PC-3 (cell line): Measurements from ENCODE around the gene MVK. TPM values are rescaled to one million over a fixed set of nuclear protein-coding genes. Genes with fewer than 3 reads are reported as not detected.

ENCODE experiments used
- ATAC-seq: fragments of 200-7000 bp; cut with Tn5 transposase; 2 replicates; pipeline ENCODE4 v1.9.1; 2020; ENCODE audit warnings: mild to moderate bottlenecking, moderate library complexity
- BruUV-seq: library from RNA; stranded (reverse); fragments of 400-500 nt; replicated peaks from 2 replicates; lab custom pipeline; 2021; lab: Mats Ljungman, UMichigan
- CTCF ChIA-PET: fragments of 300-600 bp; sonication (Branson Sonifier 250); formaldehyde crosslinking; loops from one replicate; lab custom pipeline; 2022; ENCODE audit warnings: antibody characterized with exemption; lab: Charles Lee
- POLR2A ChIA-PET: fragments of 300-600 bp; sonication (Branson Sonifier 250); formaldehyde crosslinking; loops from one replicate; lab custom pipeline; 2022; ENCODE audit warnings: antibody characterized with exemption; ENCODE audit not compliant: unreplicated experiment; lab: Charles Lee
- DNase-seq: peaks from one replicate; pipeline ENCODE4 v3.0.0-alpha.2; 2015
- H2AFZ ChIP-seq: fragments of 300-600 bp; sonication (generic); 2 replicates; pipeline ENCODE4 v1.6.0; 2016; ENCODE audit warnings: antibody characterized with exemption, low read length
- H3F3A ChIP-seq: fragments of 300-600 bp; sonication (generic); one replicate; pipeline ENCODE4 v1.6.0; 2017; ENCODE audit warnings: antibody characterized with exemption, low read length, control low read depth, mild to moderate bottlenecking; ENCODE audit not compliant: unreplicated experiment
- H3K27ac ChIP-seq: fragments of 300-600 bp; sonication (generic); 2 replicates; pipeline ENCODE4 v1.5.1; 2016; ENCODE audit warnings: mild to moderate bottlenecking, low read length
- H3K27me3 ChIP-seq: fragments of 300-600 bp; sonication (generic); 2 replicates; pipeline ENCODE4 v1.6.1; 2016; ENCODE audit warnings: low read length, mixed read lengths
- H3K36me3 ChIP-seq: fragments of 300-600 bp; sonication (generic); 2 replicates; pipeline ENCODE4 v1.6.1; 2016; ENCODE audit warnings: low read depth, mixed run types, low read length, mixed read lengths
- H3K4me1 ChIP-seq: fragments of 300-600 bp; sonication (generic); 2 replicates; pipeline ENCODE4 v1.5.1; 2016; ENCODE audit warnings: low read length; ENCODE audit not compliant: insufficient read depth
- H3K4me2 ChIP-seq: fragments of 300-600 bp; sonication (generic); 2 replicates; pipeline ENCODE4 v1.6.0; 2016; ENCODE audit warnings: low read length
- H3K4me3 ChIP-seq: fragments of 300-600 bp; sonication (generic); 2 replicates; pipeline ENCODE4 v1.5.1; 2016; ENCODE audit warnings: mild to moderate bottlenecking, low read length, mixed read lengths
- H3K79me2 ChIP-seq: fragments of 300-600 bp; sonication (generic); 2 replicates; pipeline ENCODE4 v1.6.1; 2017; ENCODE audit warnings: low read length, mixed read lengths
- H3K9ac ChIP-seq: fragments of 300-600 bp; sonication (generic); 2 replicates; pipeline ENCODE4 v1.6.0; 2016; ENCODE audit warnings: mild to moderate bottlenecking, low read length
- H3K9me2 ChIP-seq: fragments of 300-600 bp; sonication (generic); replicated peaks from 2 replicates; pipeline ENCODE4 v1.6.1; 2016; ENCODE audit warnings: mixed run types, low read length, mixed read lengths
- H3K9me3 ChIP-seq: fragments of 300-600 bp; sonication (generic); 2 replicates; pipeline ENCODE4 v1.6.1; 2016; ENCODE audit warnings: low read length, mixed read lengths
- H4K20me1 ChIP-seq: fragments of 300-600 bp; sonication (generic); 2 replicates; pipeline ENCODE4 v1.6.1; 2016; ENCODE audit warnings: low read length, mixed read lengths
- CTCF ChIP-seq: fragments of 300-600 bp; sonication (generic); conservative IDR thresholded peaks from 2 replicates; pipeline ENCODE4 v1.5.1; 2017; ENCODE audit warnings: antibody characterized with exemption, low read depth, mild to moderate bottlenecking, low read length
- EZH2 ChIP-seq: fragments of 300-600 bp; sonication (generic); IDR thresholded peaks from one replicate; pipeline ENCODE4 v1.6.1; 2017; ENCODE audit warnings: antibody characterized with exemption, mild to moderate bottlenecking, low read length; ENCODE audit not compliant: unreplicated experiment
- EZH2phosphoT487 ChIP-seq: fragments of 300-600 bp; sonication (generic); IDR thresholded peaks from 2 replicates; pipeline ENCODE4 v1.6.1; 2018; ENCODE audit warnings: mild to moderate bottlenecking, antibody characterized with exemption, low read length, borderline replicate concordance
- intact Hi-C: fragments of 100-400 bp; cut with micrococcal nuclease; formaldehyde crosslinking; loops from 2 replicates; pipeline ENCODE4 v1.9.0; 2023
- total RNA-seq: library from RNA; depleted of rRNA; stranded (reverse); fragments of >200 nt; gene quantifications from 2 replicates; pipeline ENCODE4 v1.2.3, GENCODE V29; 2014

MVK gene
- total RNA-seq, 1 experiment from 2014 or later: 47.8 TPM

- DNase-seq (no peak), ATAC-seq (no peak)
- H3K9me2 ChIP-seq: no peaks in the 10 kb centered on the region
- CTCF ChIA-PET: no interaction called here
- H4K20me1 ChIP-seq: no peaks in the 10 kb centered on the region
- TF ChIP-seq CTCF: no peak
- no peak for TF ChIP-seq EZH2phosphoT487
- no peak for TF ChIP-seq EZH2
- no peak overlapping the region for H2AFZ ChIP-seq
- no peaks in the 10 kb centered on the region for H3K4me1 ChIP-seq
- BruUV-seq: no TSS peak
- no peak overlapping the region for H3K4me2 ChIP-seq
- no peaks in the 10 kb centered on the region for H3K36me3 ChIP-seq
- H3K4me3 ChIP-seq: no peak overlapping the region
- POLR2A ChIA-PET: no interaction called here
- no peak overlapping the region for H3K9ac ChIP-seq
- no peak overlapping the region for H3K27ac ChIP-seq
- H3K79me2 ChIP-seq: no peaks in the 10 kb centered on the region
- H3K9me3 ChIP-seq: no peaks in the 10 kb centered on the region
- no peaks in the 10 kb centered on the region for H3F3A ChIP-seq
- intact Hi-C loops: no loop called here
- no peaks in the 10 kb centered on the region for H3K27me3 ChIP-seq
These were observed 34.0 kb downstream of the MVK start for GRCh38 chr12:109607618-109608017.

GRCh38 chr12:109608270-109608669 lies 34.7 kb downstream of the MVK start:
- Histone ChIP-seq H3K27me3 (no peaks in the 10 kb centered on the region), H3K9me3 (no peaks in the 10 kb centered on the region), H4K20me1 (no peaks in the 10 kb centered on the region), H3K9me2 (no peaks in the 10 kb centered on the region), H3K79me2 (no peaks in the 10 kb centered on the region), H3K36me3 (no peaks in the 10 kb centered on the region), H2AFZ (no peak overlapping the region), H3K9ac (no peak overlapping the region), H3F3A (no peaks in the 10 kb centered on the region), H3K4me3 (no peak overlapping the region), H3K4me2 (no peak overlapping the region), H3K27ac (no peak overlapping the region), H3K4me1 (no peaks in the 10 kb centered on the region)
- CTCF ChIA-PET: no interaction called here
- POLR2A ChIA-PET: no interaction called here
- TF ChIP-seq CTCF (no peak), EZH2 (no peak), EZH2phosphoT487 (no peak)
- intact Hi-C loops: no loop called here
- ATAC-seq (no peak), DNase-seq (no peak)
- BruUV-seq: no TSS peak

- no peak overlapping the region for H3K4me3 ChIP-seq
- H2AFZ ChIP-seq: no peak overlapping the region
- no peak for ATAC-seq
- H3K27ac ChIP-seq: no peak overlapping the region
- no peaks in the 10 kb centered on the region for H3K36me3 ChIP-seq
- TF ChIP-seq EZH2: no peak
- TF ChIP-seq EZH2phosphoT487: no peak
- no peak for TF ChIP-seq CTCF
- H3K9ac ChIP-seq: no peak overlapping the region
- POLR2A ChIA-PET: no interaction called here
- DNase-seq: no peak
- H3K27me3 ChIP-seq: no peaks in the 10 kb centered on the region
- no peaks in the 10 kb centered on the region for H3K79me2 ChIP-seq
- BruUV-seq: no TSS peak
- intact Hi-C loops: no loop called here
- H3F3A ChIP-seq: no peaks in the 10 kb centered on the region
- no peaks in the 10 kb centered on the region for H3K9me2 ChIP-seq
- H3K4me1 ChIP-seq: no peaks in the 10 kb centered on the region
- CTCF ChIA-PET: no interaction called here
- no peaks in the 10 kb centered on the region for H4K20me1 ChIP-seq
- no peaks in the 10 kb centered on the region for H3K9me3 ChIP-seq
- no peak overlapping the region for H3K4me2 ChIP-seq
These were observed 35.2 kb downstream of the MVK start for GRCh38 chr12:109608793-109609192.
